Neural progenitor cell (in vitro differentiated cells): ENCODE data around the gene LRRC72. TPM values are rescaled to one million over a fixed set of nuclear protein-coding genes. Genes with fewer than 3 reads are reported as not detected.

Experiments used
- DNase-seq: peaks from one replicate; pipeline ENCODE4 v3.0.0-alpha.2; 2016; ENCODE audit warnings: low spot score
- H2AFZ ChIP-seq: fragments of 200-600 bp; sonication (generic); replicated peaks from 2 replicates; pipeline ENCODE4 v1.6.1; 2016; ENCODE audit warnings: antibody characterized with exemption
- H3F3A ChIP-seq: fragments of 200-600 bp; sonication (generic); 2 replicates; pipeline ENCODE4 v1.6.1; 2016; ENCODE audit warnings: antibody characterized with exemption, low read depth
- H3K27ac ChIP-seq: fragments of 200-600 bp; sonication (generic); 2 replicates; pipeline ENCODE4 v1.5.1; 2016; ENCODE audit warnings: mild to moderate bottlenecking
- H3K27me3 ChIP-seq: fragments of 200-600 bp; sonication (generic); 2 replicates; pipeline ENCODE4 v1.6.1; 2016; ENCODE audit warnings: mild to moderate bottlenecking, moderate library complexity
- H3K36me3 ChIP-seq: fragments of 200-600 bp; sonication (generic); 2 replicates; pipeline ENCODE4 v1.5.1; 2016
- H3K4me1 ChIP-seq: fragments of 200-600 bp; sonication (generic); 2 replicates; pipeline ENCODE4 v1.6.1; 2016; ENCODE audit warnings: mixed run types
- H3K4me2 ChIP-seq: fragments of 200-600 bp; sonication (generic); 2 replicates; pipeline ENCODE4 v1.6.1; 2016
- H3K4me3 ChIP-seq: fragments of 200-600 bp; sonication (generic); 2 replicates; pipeline ENCODE4 v1.5.1; 2016
- H3K79me2 ChIP-seq: fragments of 200-600 bp; sonication (generic); 2 replicates; pipeline ENCODE4 v1.6.1; 2016; ENCODE audit warnings: low read depth
- H3K9ac ChIP-seq: fragments of 200-600 bp; sonication (generic); 2 replicates; pipeline ENCODE4 v1.6.1; 2016
- H3K9me3 ChIP-seq: fragments of 200-600 bp; sonication (generic); 2 replicates; pipeline ENCODE4 v1.5.1; 2016; ENCODE audit warnings: low read depth
- H4K20me1 ChIP-seq: fragments of 200-600 bp; sonication (generic); 2 replicates; pipeline ENCODE4 v1.6.1; 2016; ENCODE audit warnings: low read depth
- H3K27ac Mint-ChIP-seq: 3 replicates; pipeline ENCODE4 v1.8.0; 2021; ENCODE audit warnings: mixed read lengths
- H3K27me3 Mint-ChIP-seq: 2 replicates; pipeline ENCODE4 v1.8.0; 2022; ENCODE audit warnings: low read depth, mild to moderate bottlenecking, inconsistent platforms, moderate library complexity, mixed read lengths; ENCODE audit not compliant: insufficient read depth
- H3K36me3 Mint-ChIP-seq: 3 replicates; pipeline ENCODE4 v1.8.0; 2021; ENCODE audit warnings: mixed read lengths
- H3K4me1 Mint-ChIP-seq: 3 replicates; pipeline ENCODE4 v1.8.0; 2021; ENCODE audit warnings: mixed read lengths
- H3K4me3 Mint-ChIP-seq: 3 replicates; pipeline ENCODE4 v1.8.0; 2021; ENCODE audit warnings: mild to moderate bottlenecking, moderate library complexity, mixed read lengths
- H3K9me3 Mint-ChIP-seq: 3 replicates; pipeline ENCODE4 v1.8.0; 2020; ENCODE audit warnings: mixed read lengths
- EZH2 ChIP-seq: fragments of 200-600 bp; sonication (generic); IDR thresholded peaks from 2 replicates; pipeline ENCODE4 v1.6.1; 2017; ENCODE audit warnings: antibody characterized with exemption, mild to moderate bottlenecking, moderate library complexity
- EZH2phosphoT487 ChIP-seq: fragments of 200-600 bp; sonication (generic); IDR thresholded peaks from 2 replicates; pipeline ENCODE4 v1.6.1; 2017; ENCODE audit warnings: antibody characterized with exemption
- total RNA-seq: library from RNA; depleted of rRNA; stranded (reverse); fragments of >200 nt; gene quantifications from 2 replicates; pipeline ENCODE4 v1.2.3, GENCODE V29; 2015; ENCODE audit warnings: low replicate concordance
- TF ChIP-seq, protein P1 (sequence below): fragments of 200-600 bp; sonication (generic); IDR thresholded peaks from 2 replicates; pipeline ENCODE4 v1.5.1; 2017; ENCODE audit warnings: antibody characterized with exemption, mild to moderate bottlenecking

Gene LRRC72
- total RNA-seq, 1 donor from 2014 or later: not detected

DNA sequence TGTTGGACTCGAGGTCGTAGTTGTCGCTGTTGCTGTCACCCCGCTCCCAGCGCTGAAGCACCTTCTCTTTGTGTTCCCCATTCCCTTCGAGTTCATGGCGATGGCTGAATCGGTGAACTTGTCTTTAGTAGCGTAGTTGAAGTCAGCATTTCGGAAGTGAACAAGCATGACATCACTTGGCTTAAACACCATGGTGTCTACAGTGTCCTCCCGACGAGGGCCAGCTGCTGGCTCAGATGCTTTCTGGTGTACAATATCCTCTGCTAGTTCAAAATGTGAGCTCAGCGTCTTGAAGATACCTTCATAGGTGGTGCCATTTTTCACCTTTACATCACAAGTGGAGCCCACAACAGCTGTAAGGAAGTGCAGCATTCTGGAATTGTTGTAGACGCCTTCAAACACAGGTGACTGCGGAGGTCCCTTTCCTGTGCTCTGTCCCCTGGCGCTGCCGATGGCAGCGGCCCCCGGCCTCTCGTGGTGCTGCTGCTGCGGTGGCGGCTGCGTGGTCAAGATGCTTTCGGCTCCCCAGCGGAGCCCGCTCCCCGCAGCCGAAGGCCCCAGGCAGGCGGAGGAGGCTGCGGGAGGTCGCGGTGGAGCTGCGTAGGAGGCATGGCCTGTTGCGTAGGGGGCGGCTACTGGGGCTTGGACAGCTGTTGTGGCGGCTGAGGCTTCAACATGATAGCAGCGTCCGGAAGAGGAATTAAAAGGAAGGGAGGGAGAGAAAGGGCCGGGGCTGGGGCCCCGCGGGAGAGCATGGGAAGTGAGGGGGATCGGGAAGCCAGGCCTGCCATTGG is 59.7 kb downstream of the LRRC72 start:
- Histone ChIP-seq H3K9me3 (no peaks in the 10 kb centered on the region), H3K79me2 (no peaks in the 10 kb centered on the region), H3K36me3 (no peaks in the 10 kb centered on the region), H3F3A (peaks cover 14% of the 10 kb centered on the region), H3K4me1 (peaks cover 7% of the 10 kb centered on the region), H2AFZ (no peak overlapping the region), H3K9ac (no peak overlapping the region), H3K4me3 (no peak overlapping the region), H3K4me2 (no peak overlapping the region), H4K20me1 (no peaks in the 10 kb centered on the region), H3K27me3 (no peaks in the 10 kb centered on the region), H3K27ac (no peak overlapping the region)
- Mint-ChIP-seq H3K36me3 (peaks cover 5% of the 10 kb centered on the region), H3K27me3 (peaks cover 4% of the 10 kb centered on the region), H3K27ac (no peak overlapping the region), H3K4me3 (no peak overlapping the region), H3K9me3 (peaks cover 2% of the 10 kb centered on the region), H3K4me1 (peaks cover 3% of the 10 kb centered on the region)
- TF ChIP-seq EZH2 (no peak), EZH2phosphoT487 (no peak)
- TF ChIP-seq, protein P1, sequence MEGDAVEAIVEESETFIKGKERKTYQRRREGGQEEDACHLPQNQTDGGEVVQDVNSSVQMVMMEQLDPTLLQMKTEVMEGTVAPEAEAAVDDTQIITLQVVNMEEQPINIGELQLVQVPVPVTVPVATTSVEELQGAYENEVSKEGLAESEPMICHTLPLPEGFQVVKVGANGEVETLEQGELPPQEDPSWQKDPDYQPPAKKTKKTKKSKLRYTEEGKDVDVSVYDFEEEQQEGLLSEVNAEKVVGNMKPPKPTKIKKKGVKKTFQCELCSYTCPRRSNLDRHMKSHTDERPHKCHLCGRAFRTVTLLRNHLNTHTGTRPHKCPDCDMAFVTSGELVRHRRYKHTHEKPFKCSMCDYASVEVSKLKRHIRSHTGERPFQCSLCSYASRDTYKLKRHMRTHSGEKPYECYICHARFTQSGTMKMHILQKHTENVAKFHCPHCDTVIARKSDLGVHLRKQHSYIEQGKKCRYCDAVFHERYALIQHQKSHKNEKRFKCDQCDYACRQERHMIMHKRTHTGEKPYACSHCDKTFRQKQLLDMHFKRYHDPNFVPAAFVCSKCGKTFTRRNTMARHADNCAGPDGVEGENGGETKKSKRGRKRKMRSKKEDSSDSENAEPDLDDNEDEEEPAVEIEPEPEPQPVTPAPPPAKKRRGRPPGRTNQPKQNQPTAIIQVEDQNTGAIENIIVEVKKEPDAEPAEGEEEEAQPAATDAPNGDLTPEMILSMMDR: no peak
- DNase-seq: no peak

DNA sequence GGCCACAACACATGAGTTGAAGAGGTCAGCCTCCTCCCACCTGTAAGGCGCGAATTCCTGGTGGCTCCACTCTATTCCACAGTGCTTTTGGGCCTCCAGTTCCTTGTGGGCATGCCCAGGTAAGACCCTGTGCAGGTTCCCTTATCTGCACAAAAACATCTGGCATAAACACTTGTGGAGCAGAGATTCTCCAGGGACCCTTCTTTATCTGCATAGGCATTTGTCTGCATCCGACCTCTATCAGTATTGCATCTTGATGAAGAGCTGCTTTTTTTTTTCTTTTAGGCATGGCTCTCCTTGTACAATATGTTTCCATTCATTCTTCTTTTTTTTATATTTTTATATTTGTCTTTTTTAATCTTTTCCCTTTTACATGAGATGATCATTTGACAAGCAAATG is 60.5 kb downstream of the LRRC72 start:
- TF ChIP-seq EZH2phosphoT487: no peak
- no peak for TF ChIP-seq EZH2
- TF ChIP-seq, protein P1: no peak
- H3K4me1 ChIP-seq: peaks cover 7% of the 10 kb centered on the region
- H3K9me3 ChIP-seq: no peaks in the 10 kb centered on the region
- H3K9ac ChIP-seq: no peak overlapping the region
- H3K27ac ChIP-seq: no peak overlapping the region
- Mint-ChIP-seq H3K27me3 (peaks cover 4% of the 10 kb centered on the region), H3K36me3 (peaks cover 5% of the 10 kb centered on the region), H3K27ac (no peak overlapping the region), H3K9me3 (peaks cover 2% of the 10 kb centered on the region), H3K4me3 (no peak overlapping the region), H3K4me1 (peaks cover 3% of the 10 kb centered on the region)
- no peak overlapping the region for H2AFZ ChIP-seq
- no peak overlapping the region for H3K4me2 ChIP-seq
- no peaks in the 10 kb centered on the region for H3K79me2 ChIP-seq
- no peaks in the 10 kb centered on the region for H3K36me3 ChIP-seq
- no peaks in the 10 kb centered on the region for H4K20me1 ChIP-seq
- no peak for DNase-seq
- H3K4me3 ChIP-seq: no peak overlapping the region
- H3K27me3 ChIP-seq: no peaks in the 10 kb centered on the region
- peaks cover 14% of the 10 kb centered on the region for H3F3A ChIP-seq

DNA sequence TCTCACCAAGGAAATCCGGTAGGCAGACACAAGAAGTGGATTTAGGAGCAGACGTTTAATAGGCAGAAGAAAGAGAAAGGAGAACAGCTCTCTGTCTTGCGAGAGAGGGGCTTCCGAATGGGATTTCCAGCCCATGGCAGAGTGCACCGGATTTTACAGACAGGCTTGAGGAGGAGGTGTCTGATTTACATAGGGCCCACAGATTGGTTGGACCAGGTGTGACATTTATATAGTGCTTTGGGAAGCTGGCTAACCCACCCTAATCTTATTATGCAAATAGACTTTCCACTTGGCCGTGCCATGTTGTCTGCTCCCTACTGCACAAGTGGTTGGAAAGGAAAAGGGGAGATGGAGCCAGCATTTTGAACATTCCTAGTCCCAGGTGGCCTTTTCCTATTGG is 61.2 kb downstream of the LRRC72 start:
- Histone ChIP-seq H3K9ac (no peak overlapping the region), H3K27me3 (no peaks in the 10 kb centered on the region), H3K4me1 (peaks cover 7% of the 10 kb centered on the region), H3K4me2 (peak overlapping the region; percentile 15), H3K4me3 (no peak overlapping the region), H3K27ac (no peak overlapping the region), H2AFZ (no peak overlapping the region), H3K9me3 (no peaks in the 10 kb centered on the region), H3K79me2 (no peaks in the 10 kb centered on the region), H3K36me3 (no peaks in the 10 kb centered on the region), H3F3A (peaks cover 14% of the 10 kb centered on the region), H4K20me1 (no peaks in the 10 kb centered on the region)
- H3K4me3 Mint-ChIP-seq: no peak overlapping the region
- no peak overlapping the region for H3K27ac Mint-ChIP-seq
- TF ChIP-seq EZH2phosphoT487 (no peak), EZH2 (no peak)
- TF ChIP-seq, protein P1: no peak
- H3K36me3 Mint-ChIP-seq: peaks cover 5% of the 10 kb centered on the region
- H3K9me3 Mint-ChIP-seq: peaks cover 2% of the 10 kb centered on the region
- peak; percentile 64 for DNase-seq
- peaks cover 3% of the 10 kb centered on the region for H3K4me1 Mint-ChIP-seq
- peaks cover 4% of the 10 kb centered on the region for H3K27me3 Mint-ChIP-seq
